Brain microvascular endothelial cell (primary cell): Measurements from ENCODE around the gene DNAJA3.

Experiments used
- DNase-seq: peaks from one replicate; pipeline ENCODE4 v3.0.0-alpha.2; 2020
- H3K27ac ChIP-seq: fragments of 250-450 bp; sonication (Bioruptor Pico); 2 replicates; pipeline ENCODE4 v1.5.1; 2020; ENCODE audit warnings: mild to moderate bottlenecking, moderate library complexity
- H3K27me3 ChIP-seq: fragments of 250-450 bp; sonication (Bioruptor Pico); replicated peaks from 2 replicates; pipeline ENCODE4 v1.5.1; 2020; ENCODE audit warnings: mild to moderate bottlenecking
- H3K36me3 ChIP-seq: fragments of 250-450 bp; sonication (Bioruptor Pico); replicated peaks from 2 replicates; pipeline ENCODE4 v1.5.1; 2020; ENCODE audit warnings: mild to moderate bottlenecking
- H3K4me3 ChIP-seq: 2 replicates; pipeline ENCODE4 v1.5.1; 2011; ENCODE audit warnings: low read depth, mild to moderate bottlenecking, control low read depth, low read length, moderate library complexity
- CTCF ChIP-seq: IDR thresholded peaks from 2 replicates; pipeline ENCODE4 v1.5.1; 2011; ENCODE audit warnings: low read depth, mild to moderate bottlenecking, moderate library complexity, low read length, control low read depth, inconsistent platforms; ENCODE audit errors: missing control alignments
- in situ Hi-C: cut with HindIII; loops from 2 replicates; pipeline ENCODE4 v1.10.0; 2017; ENCODE audit warnings: low sequenced_read_pairs, low pct_ligation_motif_present

The DNAJA3 gene

GRCh38 chr16:4443986-4444385, 18.3 kb downstream of the DNAJA3 start:
- no peak for TF ChIP-seq CTCF
- in situ Hi-C loops, result no loop called here
- Histone ChIP-seq H3K27me3 (no peaks in the 10 kb centered on the region), H3K4me3 (no peak overlapping the region), H3K27ac (no peak overlapping the region), H3K36me3 (peaks cover 73% of the 10 kb centered on the region)
- no peak for DNase-seq

GRCh38 chr16:4450430-4450829, 24.8 kb downstream of the DNAJA3 start:
- no peak for TF ChIP-seq CTCF
- H3K36me3 ChIP-seq, result peaks cover 72% of the 10 kb centered on the region
- no peaks in the 10 kb centered on the region for H3K27me3 ChIP-seq
- no peak for DNase-seq
- H3K4me3 ChIP-seq, result no peak overlapping the region
- no peak overlapping the region for H3K27ac ChIP-seq
- in situ Hi-C loops, result no loop called here

- in situ Hi-C loops, result no loop called here
- Histone ChIP-seq H3K27me3 (no peaks in the 10 kb centered on the region), H3K36me3 (peaks cover 71% of the 10 kb centered on the region), H3K27ac (no peak overlapping the region), H3K4me3 (no peak overlapping the region)
- no peak for DNase-seq
- no peak for TF ChIP-seq CTCF
Measured at GRCh38 chr16:4450931-4451519, 25.4 kb downstream of the DNAJA3 start.

- no peak for DNase-seq
- H3K27ac ChIP-seq, result no peak overlapping the region
- TF ChIP-seq CTCF, result no peak
- no peaks in the 10 kb centered on the region for H3K27me3 ChIP-seq
- H3K4me3 ChIP-seq, result no peak overlapping the region
- in situ Hi-C loops, result no loop called here
- H3K36me3 ChIP-seq, result peaks cover 71% of the 10 kb centered on the region
Measured at GRCh38 chr16:4452674-4453073, 27.0 kb downstream of the DNAJA3 start.

- Histone ChIP-seq H3K4me3 (no peak overlapping the region), H3K27ac (no peak overlapping the region), H3K27me3 (no peaks in the 10 kb centered on the region), H3K36me3 (peaks cover 62% of the 10 kb centered on the region)
- in situ Hi-C loops, result no loop called here
- no peak for DNase-seq
- TF ChIP-seq CTCF, result no peak
Measured at GRCh38 chr16:4454623-4455022, 29.0 kb downstream of the DNAJA3 start.

- Histone ChIP-seq H3K27ac (no peak overlapping the region), H3K27me3 (no peaks in the 10 kb centered on the region), H3K4me3 (no peak overlapping the region), H3K36me3 (peaks cover 60% of the 10 kb centered on the region)
- no peak for DNase-seq
- in situ Hi-C loops, result no loop called here
- TF ChIP-seq CTCF, result no peak
Measured at GRCh38 chr16:4455081-4455480, 29.4 kb downstream of the DNAJA3 start.
